Kidney tubule cell (primary cell): ENCODE results near the gene ALS2CL.
"Not testable (repeated sequence)": the region's sequence is repeated elsewhere in the genome, so short reads cannot be mapped to it uniquely, and the experiment has no call there.

Experiments
- DNase-seq: peaks from one replicate; pipeline ENCODE4 v3.0.0-alpha.2; 2018; ENCODE audit warnings: low spot score

The ALS2CL gene, protein sequence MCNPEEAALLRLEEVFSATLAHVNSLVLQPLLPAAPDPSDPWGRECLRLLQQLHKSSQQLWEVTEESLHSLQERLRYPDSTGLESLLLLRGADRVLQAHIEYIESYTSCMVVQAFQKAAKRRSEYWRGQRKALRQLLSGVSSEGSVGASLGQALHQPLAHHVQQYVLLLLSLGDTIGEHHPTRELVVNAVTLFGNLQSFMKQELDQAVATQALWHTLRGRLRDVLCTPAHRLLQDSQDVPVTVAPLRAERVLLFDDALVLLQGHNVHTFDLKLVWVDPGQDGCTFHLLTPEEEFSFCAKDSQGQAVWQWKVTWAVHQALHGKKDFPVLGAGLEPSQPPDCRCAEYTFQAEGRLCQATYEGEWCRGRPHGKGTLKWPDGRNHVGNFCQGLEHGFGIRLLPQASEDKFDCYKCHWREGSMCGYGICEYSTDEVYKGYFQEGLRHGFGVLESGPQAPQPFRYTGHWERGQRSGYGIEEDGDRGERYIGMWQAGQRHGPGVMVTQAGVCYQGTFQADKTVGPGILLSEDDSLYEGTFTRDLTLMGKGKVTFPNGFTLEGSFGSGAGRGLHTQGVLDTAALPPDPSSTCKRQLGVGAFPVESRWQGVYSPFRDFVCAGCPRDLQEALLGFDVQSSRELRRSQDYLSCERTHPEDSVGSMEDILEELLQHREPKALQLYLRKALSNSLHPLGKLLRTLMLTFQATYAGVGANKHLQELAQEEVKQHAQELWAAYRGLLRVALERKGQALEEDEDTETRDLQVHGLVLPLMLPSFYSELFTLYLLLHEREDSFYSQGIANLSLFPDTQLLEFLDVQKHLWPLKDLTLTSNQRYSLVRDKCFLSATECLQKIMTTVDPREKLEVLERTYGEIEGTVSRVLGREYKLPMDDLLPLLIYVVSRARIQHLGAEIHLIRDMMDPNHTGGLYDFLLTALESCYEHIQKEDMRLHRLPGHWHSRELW

DNA sequence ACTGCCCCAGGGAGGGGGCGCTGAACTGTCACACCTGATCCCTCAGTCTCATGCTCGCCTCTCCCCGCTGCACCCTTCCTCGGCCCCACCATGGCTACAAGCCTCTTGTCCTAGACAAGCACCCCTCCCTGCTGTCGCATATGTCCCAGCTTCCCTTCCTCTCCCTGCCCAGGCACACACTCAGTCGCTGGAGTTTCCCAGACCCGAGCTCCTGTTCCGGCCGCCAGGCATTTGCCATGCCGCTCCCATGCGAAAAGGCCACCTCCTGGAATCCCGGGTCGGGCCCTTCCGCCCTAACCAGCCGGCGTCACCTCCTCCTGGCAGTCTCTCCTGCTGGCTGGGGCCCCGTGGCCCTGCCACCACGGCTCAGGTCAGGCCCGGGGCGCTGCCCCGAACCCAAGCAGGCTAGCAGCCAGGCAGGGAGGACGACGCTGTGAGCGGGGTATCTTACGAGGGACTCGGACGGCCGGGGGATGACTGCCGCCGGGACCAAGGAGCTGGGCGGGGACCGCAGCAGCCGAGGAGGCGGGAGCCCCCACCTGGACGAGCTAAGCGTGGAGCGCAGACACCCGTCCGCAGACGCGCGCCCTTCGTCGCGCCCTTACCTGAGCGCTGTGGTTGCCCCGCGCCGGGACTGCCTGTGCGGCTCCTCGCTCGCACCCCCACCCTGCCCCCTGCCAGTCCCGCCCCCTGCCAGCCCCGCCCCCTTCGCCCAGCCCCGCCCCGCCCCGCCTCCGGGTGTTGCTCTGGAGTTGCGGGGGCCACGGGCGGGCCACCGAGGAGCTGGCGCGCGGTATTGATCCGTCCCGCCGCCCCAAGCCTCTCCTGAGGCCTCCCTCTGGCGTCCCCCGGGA is at the start of gene ALS2CL:
ALS2CL (minus strand) TSS at position 642 of the 854 bp plus-strand sequence. CDS start 4,239 bp downstream, outside the sequence.
- peak; percentile 81 for DNase-seq

DNA sequence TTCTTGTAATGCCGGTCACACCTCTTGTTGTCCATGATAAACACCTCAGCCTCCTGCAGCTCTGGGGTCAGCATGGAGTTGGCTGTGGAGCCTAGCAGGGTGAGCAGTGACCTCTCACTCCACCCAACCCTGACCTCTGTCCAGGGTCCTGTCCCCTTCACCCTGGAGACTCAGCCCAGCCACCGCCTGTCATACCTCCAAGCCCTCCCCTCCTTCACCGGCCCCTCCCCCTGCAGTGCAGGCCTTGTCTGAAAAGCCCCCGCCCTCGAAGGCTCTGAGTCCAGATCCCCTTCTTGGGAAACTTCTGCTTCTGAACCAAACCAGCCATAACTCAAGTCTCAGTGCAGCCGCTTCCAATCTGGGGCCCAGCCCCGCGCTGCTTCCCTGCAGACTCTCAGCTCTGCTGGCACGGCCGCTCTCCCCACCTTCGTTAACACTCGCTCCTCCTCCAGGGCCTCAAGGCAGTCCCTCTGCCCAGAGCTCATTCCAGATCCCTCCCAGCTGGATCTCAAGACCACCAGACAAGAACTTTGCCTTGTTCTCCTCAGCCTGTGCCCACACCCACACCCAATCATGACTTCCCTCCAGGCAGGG is 49.6 kb upstream of the ALS2CL start:
- no peak for DNase-seq

DNA sequence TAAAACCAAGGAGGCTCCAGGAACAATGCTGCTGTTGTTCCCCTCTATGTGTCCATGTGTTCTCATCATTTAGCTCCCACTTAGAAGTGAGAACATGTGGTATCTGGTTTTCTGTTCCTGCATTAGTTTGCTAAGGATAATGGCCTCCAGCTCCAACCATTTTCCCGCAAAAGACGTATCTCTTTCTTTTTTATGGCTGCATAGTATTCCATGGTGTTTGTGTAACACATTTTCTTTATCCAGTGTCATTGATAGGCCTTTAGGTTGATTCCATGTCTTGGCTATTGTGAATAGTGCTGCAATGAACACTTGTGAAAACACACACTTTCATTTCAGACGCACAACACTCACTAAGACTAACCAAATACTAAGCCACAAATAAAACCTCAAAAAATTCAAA is 46.1 kb upstream of the ALS2CL start:
- DNase-seq, result not testable (repeated sequence)

DNA sequence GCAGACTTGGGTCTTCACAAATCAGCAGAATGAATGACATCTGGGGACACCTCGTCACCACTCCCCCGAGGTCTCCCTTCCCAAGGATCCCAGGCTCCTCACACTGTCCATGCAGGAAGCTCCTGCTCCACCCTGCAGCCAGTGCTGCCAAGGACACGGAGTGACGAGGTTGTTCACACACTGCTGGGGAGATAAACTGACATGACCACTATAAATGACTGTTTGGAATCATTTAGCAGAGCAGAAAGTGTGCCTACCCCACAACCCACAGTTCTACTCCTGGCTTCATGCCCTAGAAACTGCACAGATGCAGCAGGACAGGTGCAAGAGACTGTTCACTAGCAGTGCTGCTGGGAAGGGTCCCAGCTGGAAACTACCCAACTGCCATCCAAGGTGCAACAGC is 43.9 kb upstream of the ALS2CL start:
- DNase-seq, result no peak

DNA sequence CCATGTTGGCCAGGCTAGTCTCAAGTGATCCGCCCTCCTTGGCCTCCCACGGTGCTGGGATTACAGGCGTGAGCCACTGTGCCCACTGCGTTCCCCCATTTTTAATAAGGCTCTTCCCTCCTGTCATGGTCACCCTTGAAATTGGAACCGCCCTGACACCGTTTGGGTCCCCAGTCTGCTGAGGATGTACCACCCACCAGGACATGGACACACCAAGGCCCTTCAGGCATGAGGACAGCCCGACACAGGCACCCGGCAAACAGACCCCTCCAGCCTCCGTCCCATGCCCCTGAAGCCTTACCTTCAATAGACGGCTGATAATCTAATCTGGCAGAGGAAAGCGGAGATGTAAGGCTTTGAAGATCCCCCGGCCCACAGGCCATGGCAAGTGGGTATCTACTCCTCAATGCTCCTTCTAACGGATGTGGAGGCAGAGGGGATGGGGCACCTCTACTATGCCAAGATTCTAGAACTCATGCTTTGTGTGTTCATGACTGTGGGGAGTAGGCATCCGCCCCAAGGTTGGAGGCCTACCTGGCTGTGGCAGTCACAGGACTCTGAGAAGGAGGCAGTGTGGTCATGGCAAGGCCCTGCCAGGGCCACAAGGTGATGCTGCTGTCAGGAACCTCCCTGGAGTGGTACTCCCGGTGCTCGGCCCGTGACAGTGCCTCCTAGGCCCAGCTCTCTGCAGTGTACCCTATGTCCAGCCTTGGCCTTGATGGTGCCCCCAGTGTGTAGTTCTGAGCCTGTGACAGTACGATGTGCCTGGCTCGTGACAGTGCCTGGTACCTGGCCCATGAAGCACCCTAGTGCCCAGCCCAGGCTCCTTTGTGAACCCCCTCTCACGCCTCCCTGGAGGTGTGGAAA is 42.8 kb upstream of the ALS2CL start:
- no peak for DNase-seq

DNA sequence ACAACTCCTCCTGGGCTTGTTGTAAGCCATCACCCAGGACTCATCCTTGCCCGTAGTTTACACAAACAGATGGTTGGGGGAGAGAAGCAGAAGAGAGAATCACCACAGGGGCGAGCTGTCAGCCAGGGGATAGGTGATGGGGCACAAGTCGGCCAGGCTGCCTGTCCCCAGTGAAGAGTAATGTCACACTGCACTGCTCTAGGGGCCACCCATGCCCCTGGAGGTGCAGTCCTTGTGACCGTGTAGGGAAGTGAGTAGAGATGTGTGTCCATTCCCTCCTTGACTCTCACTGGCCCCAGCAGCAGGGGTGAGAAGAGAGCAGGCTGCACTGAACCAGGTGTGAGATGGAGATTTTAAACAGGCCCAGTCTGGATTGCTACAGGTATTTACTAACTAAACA is 41.3 kb upstream of the ALS2CL start:
- no peak for DNase-seq

DNA sequence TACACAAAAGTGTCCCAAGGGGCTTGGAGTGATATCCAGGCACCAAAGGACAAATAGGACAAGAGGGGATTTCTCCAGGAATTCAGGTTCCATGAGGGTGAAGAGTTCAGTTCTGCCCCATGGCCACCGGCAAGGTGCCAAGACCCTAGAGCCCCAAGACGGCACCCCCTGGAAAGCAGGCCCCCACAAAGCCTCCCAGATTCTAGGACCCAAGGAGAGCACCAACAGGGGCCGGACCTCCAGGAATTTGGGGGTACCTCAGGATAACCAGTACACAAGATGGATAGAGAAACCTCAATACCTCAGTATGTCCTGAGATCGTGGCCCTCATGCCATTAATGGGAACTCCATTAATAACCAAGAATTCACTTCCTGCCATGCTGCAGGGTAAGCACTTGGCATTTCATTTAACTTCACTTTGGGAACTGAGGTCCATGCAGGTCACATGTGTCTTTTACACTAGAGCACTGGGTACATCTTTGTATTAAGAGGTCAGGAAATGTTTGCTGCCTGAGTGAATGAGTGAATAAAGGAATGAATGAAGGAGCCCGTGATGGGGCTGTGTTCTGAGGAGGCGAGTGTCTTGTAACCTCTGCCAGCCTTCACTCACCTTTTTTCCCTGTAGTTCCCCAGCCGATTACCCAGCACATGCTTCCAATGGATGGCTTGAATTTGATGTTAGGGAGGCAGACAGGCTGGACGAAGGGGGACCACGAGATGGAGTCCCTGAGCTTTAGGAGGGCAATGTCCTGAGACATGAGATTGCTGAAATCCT is 39.7 kb upstream of the ALS2CL start:
- DNase-seq, result no peak

DNA sequence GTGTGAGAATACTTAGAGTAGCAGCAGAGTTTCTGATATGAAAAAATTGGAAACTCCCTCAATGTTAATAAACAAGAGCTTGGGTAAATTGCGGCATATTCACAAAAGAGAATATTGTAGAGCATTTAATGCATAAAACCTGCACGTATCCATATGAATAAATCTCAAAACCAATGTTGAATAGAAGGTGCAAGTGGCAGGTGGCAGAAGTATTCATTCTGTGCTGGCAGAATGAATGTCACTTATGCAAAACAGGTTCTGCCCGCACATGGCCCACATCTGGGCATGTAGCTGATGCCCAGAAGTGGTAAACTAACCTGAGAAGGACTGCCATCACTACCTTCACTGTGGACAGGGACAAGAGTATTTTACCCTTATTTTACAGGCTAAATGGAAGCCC is 38.3 kb upstream of the ALS2CL start:
- DNase-seq, result no peak

DNA sequence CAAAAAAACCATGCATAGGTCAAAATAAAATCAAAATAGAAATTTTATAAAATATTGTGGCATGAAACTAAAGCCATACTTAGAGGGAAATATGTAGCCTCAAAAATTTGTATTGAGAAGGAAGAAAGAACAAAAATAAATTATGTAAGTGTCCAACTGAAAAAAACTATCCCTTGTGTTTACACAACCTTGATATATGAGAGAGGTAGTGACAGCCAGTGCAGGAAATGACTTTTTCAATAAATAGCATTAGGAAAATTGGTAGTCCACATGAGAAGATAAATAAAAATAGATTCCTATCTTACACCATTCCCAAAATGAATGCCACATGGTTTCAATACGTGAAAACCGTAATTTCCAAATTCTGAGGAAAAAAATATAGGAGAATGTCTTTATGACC is 37.3 kb upstream of the ALS2CL start:
- DNase-seq, result no peak

DNA sequence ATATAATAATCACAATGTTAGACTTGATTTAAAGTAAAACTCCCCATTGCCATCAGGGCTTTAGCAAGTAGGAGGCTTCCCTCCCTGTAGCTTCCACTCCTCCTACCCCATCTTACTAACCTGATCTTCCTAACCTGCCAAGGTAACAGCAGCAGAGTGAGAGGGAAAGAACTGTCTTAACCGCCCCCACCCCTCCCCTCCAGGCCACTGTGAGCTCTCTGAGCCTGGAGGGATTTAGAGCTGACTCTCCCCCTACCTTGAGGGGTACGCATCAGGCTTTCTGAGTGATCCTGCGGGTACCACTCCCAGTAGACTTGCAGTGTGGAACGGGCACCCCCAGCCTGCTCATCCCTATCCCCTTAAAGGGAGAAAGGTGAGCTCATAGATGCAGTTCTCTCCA is 35.6 kb upstream of the ALS2CL start:
- no peak for DNase-seq

DNA sequence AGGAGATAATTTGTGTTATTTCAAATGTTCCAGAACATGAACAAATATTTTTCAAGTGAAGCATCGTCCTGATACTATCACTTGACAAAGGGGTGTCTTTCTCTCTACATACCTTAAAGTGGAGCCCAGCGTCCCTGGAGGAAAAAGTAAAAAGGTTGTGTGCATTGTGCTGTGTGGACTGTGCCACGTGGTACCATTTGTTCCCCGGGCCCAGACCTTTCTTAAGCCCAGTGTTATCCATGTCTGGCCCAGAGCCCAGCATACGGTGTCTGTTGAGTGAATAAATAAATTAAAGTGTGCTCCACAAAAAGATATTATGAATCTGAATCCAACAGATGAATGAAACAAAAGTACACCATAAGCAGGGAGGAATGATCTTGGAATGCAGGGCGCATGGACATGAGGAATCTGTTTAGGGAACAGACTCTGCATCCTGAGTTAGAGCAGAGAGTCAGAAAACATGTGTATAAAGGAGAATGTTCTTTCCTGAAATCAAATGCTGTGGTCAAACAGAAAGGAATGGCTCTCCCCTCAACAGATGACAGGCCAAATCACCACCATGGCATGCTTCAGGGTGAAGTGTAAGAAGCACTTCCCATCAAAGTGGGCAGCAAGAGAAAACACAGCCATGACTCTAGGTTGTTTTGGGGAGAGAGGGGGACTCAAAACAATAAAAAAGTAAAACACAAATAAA is 32.3 kb upstream of the ALS2CL start:
- peak; percentile 9 for DNase-seq

DNA sequence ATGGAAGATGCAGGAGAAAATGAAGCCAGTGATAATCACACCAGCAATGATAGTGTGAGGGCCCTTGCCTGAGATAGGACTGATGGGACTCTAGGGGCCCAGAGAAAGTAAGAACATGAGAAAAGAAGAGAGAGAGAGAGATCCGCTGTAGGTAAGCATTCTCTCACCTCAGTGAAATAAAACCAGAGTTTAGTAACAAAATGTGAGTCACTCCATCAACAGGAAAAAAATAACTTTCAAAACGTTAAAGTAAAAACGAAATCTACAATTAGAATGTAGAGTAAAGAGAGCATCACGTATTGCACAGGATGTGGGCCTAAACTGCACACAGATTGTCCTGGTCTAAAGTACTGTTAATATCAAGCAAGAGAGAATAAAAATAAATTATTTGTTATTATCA is 30.9 kb upstream of the ALS2CL start:
- no peak for DNase-seq

DNA sequence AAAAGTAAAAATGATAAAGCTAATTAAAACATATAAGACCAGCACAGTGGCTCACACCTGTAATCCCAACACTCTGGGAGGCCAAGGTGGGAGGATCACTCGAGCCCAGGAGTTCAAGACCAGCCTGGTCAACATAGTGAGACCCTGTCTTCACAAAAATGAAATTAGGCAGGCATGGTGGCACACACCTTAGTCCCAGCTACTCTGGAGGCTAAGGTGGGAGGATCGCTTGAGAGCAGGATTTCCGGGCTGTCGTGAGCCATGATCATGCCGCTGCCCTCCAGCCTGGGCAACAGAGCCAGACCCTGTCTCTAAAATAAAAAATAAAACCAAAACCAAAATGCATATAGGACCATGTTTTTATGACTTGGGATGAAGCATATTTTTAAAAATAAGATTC is 29.0 kb upstream of the ALS2CL start:
- DNase-seq, result no peak

DNA sequence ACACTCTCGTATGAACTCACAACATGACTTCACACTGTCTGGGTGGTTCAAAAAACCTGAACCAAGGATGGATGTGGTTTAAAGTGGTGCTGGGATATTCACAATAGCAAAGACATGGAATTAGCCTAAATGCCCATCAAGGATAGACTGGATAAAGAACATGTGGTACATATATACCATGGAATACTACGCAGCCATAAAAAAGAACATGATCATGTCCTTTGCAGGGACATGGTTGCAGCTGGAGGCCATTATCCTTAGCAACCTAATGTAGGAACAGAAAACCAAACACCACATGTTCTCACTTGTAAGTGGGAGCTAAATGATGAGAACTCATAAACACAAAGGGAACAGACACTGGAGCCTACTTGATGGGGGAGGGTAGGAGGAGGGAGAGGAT is 27.5 kb upstream of the ALS2CL start:
- DNase-seq, result no peak

DNA sequence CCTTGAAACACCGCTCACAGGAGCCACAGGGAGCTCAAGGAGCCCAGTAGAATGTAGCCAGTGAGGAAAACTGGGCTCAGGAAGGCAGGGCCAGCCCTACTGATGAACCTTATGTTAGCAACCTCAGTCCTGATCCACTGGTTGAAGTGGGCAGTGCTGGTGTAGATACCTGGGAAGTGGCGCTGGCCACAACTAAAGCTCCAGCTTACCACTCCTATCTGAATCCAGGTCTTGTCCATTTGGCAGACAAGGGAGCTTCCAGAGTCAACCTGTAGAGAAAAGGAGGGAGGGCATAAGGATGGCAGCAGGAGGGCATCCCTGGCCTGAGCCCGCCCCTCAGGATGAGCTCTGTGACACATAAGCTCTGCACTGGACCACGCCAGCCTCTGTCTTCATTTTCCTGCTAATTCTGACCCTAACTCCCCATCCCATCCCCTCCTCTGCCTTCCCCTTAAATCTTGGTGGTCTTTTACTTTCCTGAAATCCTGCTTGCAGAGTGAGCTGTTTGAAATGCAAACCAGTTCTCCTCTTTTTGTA is 26.3 kb upstream of the ALS2CL start:
- DNase-seq, result no peak

DNA sequence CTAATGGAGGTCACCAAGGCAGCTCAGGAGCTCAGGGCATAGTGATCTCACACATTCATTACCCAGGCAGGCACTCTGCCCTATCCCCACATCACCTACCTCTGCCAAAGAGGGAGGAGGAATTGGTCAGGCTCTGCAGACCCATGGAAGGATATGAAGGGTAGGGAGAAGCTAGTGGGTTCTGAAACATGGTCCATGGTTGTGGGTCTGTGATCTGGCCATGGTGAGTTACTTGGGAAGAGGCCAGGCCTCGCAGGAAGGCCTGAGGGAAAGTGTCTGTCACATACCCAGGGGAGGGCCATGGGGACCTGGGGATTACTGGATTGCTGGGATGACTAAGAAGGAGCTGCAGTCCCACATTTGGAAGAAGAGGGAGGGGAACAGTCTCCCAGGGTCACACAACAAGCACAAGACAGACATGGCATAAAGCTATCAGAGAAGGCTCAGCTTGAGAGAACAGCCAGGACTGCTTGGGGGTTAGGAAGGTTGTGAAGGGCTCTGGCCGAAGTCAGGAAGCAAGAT is 25.6 kb upstream of the ALS2CL start:
- DNase-seq, result no peak

DNA sequence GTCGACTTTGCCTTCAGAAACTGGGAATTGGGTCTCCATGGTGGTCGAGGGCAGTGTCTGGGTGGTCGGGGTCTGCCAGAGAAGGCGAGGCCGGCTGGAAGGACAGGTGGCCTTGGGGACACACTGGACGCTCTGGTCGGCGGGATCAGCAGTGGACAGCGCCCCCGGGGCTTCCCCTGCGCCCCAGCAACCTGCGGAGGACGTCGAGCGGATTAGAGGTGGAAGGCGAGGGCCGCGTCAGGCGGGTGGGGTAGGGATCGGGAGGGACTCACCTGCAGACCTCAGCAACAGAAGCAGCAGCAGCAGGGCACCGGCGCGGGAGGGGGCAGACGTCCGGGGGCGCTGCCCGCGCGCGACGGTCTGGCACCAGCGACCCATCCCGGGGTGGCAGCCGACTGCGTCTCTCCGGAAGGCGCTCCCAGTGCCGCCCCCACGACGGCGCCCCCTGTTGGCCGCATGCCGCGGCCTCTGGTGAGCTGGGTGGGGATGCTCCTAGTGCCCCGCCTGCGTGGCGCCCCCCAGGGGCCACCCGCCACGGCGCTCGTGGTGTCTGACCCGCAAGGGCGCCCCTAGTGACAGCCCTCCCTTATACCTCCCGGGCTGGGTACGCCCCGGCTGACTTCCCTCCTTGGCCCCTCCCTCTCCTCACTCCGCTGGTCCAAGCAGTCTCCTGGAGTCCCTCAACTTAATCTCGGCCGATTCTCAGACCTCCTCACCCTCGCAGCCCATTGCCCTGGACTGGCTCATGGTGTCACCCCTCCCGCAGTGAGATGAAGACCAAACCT is 24.2 kb upstream of the ALS2CL start, which contains the start of gene PRSS50:
PRSS50 (minus strand) TSS at position 423 of the 785 bp plus-strand sequence; CDS start at position 378, 45 bp downstream.
- DNase-seq, result peak; percentile 18
